T-helper 1 cell treated with Interleukin-12 subunit alpha and Interleukin-12 subunit beta and Interleukin-4 antibody, amounts not matched to agents 30 μg/mL and 1 μg/mL, for 36 hours (primary cell): ENCODE measurements around the gene FHL3.
A peak's percentile ranks its signal among the peaks of the same experiment; 100 is the strongest.
"Not testable (repeated sequence)": the region's sequence is repeated elsewhere in the genome, so short reads cannot be mapped to it uniquely, and the experiment has no call there.

Experiments used
- H3K27ac Mint-ChIP-seq: one replicate; pipeline ENCODE4 v1.8.0; 2021; ENCODE audit warnings: mild to moderate bottlenecking, mixed read lengths
- H3K27me3 Mint-ChIP-seq: one replicate; pipeline ENCODE4 v1.8.0; 2021; ENCODE audit warnings: low read depth, mixed read lengths
- H3K36me3 Mint-ChIP-seq: one replicate; pipeline ENCODE4 v1.8.0; 2021; ENCODE audit warnings: low read depth, mixed read lengths
- H3K4me1 Mint-ChIP-seq: one replicate; pipeline ENCODE4 v1.8.0; 2021; ENCODE audit warnings: low read depth, mixed read lengths
- H3K4me3 Mint-ChIP-seq: one replicate; pipeline ENCODE4 v1.8.0; 2021; ENCODE audit warnings: mild to moderate bottlenecking, moderate library complexity, mixed read lengths
- H3K9me3 Mint-ChIP-seq: one replicate; pipeline ENCODE4 v1.8.0; 2021; ENCODE audit warnings: mixed read lengths

Gene FHL3

DNA sequence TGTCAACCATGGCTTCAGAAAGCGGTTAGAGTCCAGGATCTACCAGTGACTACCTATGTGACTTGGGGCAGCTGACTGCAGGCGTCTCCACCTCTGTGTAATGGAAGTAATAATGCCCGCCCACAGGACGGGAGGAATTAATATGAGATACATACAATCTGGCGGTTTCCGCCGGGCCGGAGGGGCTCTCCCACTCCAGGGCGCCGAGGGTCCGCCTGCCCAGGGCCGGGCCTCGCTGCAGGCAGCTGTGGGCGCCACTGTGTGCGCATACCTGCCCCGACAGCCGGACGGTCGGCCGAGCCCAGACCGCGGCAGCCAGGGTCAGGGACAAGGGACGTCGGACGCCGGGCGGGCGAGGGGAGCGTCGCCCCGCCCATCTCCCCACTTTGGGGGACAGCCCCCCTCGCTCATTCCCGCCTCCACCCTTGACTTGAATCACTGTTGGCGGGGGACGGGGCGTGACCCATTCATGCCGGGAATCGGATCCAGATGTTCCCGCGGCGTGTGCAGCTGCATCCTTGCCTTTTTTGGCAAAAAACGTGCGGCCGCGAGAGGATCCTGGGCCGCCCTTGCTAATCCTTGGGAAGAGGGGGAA is 9.5 kb downstream of the FHL3 start:
- no peaks in the 10 kb centered on the region for H3K27me3 Mint-ChIP-seq
- peak overlapping the region; percentile 62 for H3K27ac Mint-ChIP-seq
- H3K4me3 Mint-ChIP-seq = peak overlapping the region; percentile 79
- peaks cover 13% of the 10 kb centered on the region for H3K36me3 Mint-ChIP-seq
- no peaks in the 10 kb centered on the region for H3K9me3 Mint-ChIP-seq
- H3K4me1 Mint-ChIP-seq = peaks cover 36% of the 10 kb centered on the region

GRCh38 chr1:37994886-37995566 is 10.3 kb downstream of the FHL3 start:
- Mint-ChIP-seq H3K9me3 (no peaks in the 10 kb centered on the region), H3K27me3 (no peaks in the 10 kb centered on the region), H3K36me3 (peaks cover 14% of the 10 kb centered on the region), H3K4me3 (peak overlapping the region; percentile 79), H3K27ac (peak overlapping the region; percentile 71), H3K4me1 (peaks cover 32% of the 10 kb centered on the region)

DNA sequence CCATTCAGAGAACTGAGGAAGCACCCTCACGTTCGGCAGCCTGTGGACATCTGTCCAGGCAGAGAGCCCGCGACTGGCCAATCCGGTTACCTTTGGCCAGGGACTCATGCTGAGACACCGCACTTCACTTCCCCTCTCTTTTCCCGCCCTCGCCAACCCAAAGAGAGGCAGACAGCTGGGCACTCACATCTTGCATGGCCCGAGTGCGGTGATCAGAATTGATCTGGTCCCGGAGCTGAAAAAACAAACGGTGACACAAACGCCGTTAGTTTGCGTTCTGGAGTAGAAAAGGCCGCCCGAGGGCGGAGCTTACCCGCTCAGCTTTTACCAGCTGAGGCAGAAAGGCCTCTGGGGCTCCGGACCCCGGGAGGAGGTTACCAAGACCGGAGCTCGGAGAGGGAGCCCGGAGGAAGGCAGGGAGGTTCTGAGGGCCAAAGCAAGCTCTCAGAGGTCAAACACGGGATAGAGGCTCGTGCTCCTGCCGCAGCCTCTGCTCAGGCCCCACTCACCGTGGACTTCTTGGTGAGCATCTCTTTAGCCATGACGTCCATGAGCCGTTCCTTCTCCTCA is 15.9 kb downstream of the FHL3 start:
- peak overlapping the region; percentile 95 for H3K27ac Mint-ChIP-seq
- H3K9me3 Mint-ChIP-seq = no peaks in the 10 kb centered on the region
- H3K27me3 Mint-ChIP-seq = no peaks in the 10 kb centered on the region
- peaks cover 18% of the 10 kb centered on the region for H3K4me1 Mint-ChIP-seq
- peaks cover 16% of the 10 kb centered on the region for H3K36me3 Mint-ChIP-seq
- peak overlapping the region; percentile 99 for H3K4me3 Mint-ChIP-seq

GRCh38 chr1:37987679-37988078 is 17.6 kb downstream of the FHL3 start:
- peaks cover 20% of the 10 kb centered on the region for H3K36me3 Mint-ChIP-seq
- peaks cover 16% of the 10 kb centered on the region for H3K4me1 Mint-ChIP-seq
- H3K27me3 Mint-ChIP-seq = no peaks in the 10 kb centered on the region
- no peaks in the 10 kb centered on the region for H3K9me3 Mint-ChIP-seq
- H3K4me3 Mint-ChIP-seq = no peak overlapping the region
- no peak overlapping the region for H3K27ac Mint-ChIP-seq

DNA sequence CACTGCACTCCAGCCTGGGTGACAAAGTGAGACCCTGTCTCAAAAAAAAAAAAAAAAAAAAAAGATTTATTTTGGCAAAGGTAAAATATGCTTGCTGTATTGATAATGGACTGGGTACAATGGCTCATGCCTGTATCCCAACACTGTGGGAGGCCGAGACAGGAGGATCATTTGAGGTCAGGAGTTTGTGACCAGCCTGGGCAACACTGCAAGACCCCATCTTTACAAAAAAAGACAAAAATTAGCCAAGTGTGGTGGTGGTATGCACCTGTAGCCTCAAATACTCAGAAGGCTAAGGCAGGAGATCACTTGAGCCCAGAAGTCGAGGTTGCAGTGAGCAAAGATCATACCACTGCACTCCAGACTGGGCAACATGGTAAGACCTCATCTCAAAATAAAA is 21.8 kb downstream of the FHL3 start:
- H3K4me1 Mint-ChIP-seq = peaks cover 11% of the 10 kb centered on the region
- no peaks in the 10 kb centered on the region for H3K9me3 Mint-ChIP-seq
- H3K27me3 Mint-ChIP-seq = no peaks in the 10 kb centered on the region
- H3K4me3 Mint-ChIP-seq = no peak overlapping the region
- H3K36me3 Mint-ChIP-seq = peaks cover 41% of the 10 kb centered on the region
- H3K27ac Mint-ChIP-seq = no peak overlapping the region

- Mint-ChIP-seq H3K27me3 (no peaks in the 10 kb centered on the region), H3K36me3 (peaks cover 60% of the 10 kb centered on the region), H3K4me3 (no peak overlapping the region), H3K9me3 (no peaks in the 10 kb centered on the region), H3K4me1 (peaks cover 2% of the 10 kb centered on the region), H3K27ac (no peak overlapping the region)
Measured at GRCh38 chr1:37978541-37978940, 26.8 kb downstream of the FHL3 start.

DNA sequence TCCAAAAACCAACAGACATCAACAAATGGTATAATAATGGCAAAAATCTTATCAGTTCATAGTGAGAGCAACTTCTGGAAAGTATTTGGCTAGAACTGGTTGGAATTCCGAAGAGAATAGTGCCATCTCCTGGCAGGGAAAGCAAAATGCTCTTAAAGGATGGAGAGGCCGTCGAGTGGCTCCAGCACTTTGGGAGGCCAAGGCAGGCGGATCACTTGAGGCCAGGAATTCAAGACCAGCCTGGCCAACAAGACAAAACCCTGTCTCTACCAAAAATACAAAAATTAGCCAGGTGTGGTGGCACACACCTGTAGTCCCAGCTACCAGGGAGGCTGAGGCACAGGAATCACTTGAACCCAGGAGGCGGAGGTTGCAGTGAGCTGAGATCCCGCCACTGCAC is 30.2 kb downstream of the FHL3 start:
- peaks cover 75% of the 10 kb centered on the region for H3K36me3 Mint-ChIP-seq
- H3K4me1 Mint-ChIP-seq, H3K4me3 Mint-ChIP-seq, H3K27ac Mint-ChIP-seq, H3K27me3 Mint-ChIP-seq, H3K9me3 Mint-ChIP-seq: not testable (repeated sequence)

DNA sequence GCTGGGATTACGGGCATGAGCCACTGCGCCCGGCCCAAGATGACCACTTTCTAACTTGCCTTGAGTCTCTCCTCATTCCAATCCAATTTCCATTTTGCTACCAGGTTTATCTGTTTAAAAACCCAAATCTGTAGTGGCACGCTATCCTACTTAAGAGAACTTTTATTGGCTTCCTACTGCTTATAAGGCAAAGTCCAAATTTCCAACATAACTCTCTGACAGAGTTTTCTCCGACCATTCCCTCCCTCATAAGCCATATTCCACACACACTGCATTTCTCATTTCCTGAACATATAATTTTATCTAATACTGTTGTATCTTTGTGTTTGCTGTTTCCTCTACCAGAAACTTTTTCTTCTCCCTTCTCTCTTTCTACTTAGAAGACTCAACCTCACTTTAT is 30.7 kb downstream of the FHL3 start:
- Mint-ChIP-seq H3K27ac (no peak overlapping the region), H3K4me3 (no peak overlapping the region), H3K4me1 (peaks cover 6% of the 10 kb centered on the region), H3K27me3 (no peaks in the 10 kb centered on the region), H3K9me3 (no peaks in the 10 kb centered on the region), H3K36me3 (peaks cover 75% of the 10 kb centered on the region)

GRCh38 chr1:37973684-37974083 is 31.6 kb downstream of the FHL3 start:
- not testable (repeated sequence) for H3K9me3 Mint-ChIP-seq

DNA sequence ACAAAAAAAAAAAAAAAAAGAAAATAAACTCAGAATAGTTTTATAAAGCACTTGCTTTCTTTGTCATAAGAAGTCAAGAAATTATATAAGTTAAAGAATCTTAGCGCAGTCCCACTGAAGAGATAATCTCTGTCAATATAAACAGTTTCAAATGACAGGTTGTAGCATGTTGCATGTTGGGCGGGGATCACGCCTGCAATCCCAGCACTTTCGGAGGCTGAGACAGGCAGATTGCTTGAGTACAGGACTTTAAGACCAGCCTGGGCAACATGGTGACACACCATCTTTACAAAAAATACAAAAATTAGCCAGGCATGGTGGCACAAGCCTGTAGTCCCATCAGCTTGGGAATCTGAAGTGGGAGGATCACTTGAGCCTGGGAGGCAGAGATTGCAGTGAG is 40.0 kb downstream of the FHL3 start:
- Mint-ChIP-seq H3K9me3 (no peaks in the 10 kb centered on the region), H3K27ac (no peak overlapping the region), H3K27me3 (no peaks in the 10 kb centered on the region), H3K36me3 (peaks cover 34% of the 10 kb centered on the region), H3K4me3 (no peak overlapping the region), H3K4me1 (no peaks in the 10 kb centered on the region)

More at GRCh38 chr1:37973684-37974083, 31.6 kb downstream of the FHL3 start:
- not testable (repeated sequence) for H3K27ac Mint-ChIP-seq, H3K4me3 Mint-ChIP-seq, H3K27me3 Mint-ChIP-seq, H3K4me1 Mint-ChIP-seq
- peaks cover 71% of the 10 kb centered on the region for H3K36me3 Mint-ChIP-seq

GRCh38 chr1:37964106-37964505 is 41.2 kb downstream of the FHL3 start:
- peaks cover 31% of the 10 kb centered on the region for H3K36me3 Mint-ChIP-seq
- H3K27ac Mint-ChIP-seq, H3K4me1 Mint-ChIP-seq: not testable (repeated sequence)

DNA sequence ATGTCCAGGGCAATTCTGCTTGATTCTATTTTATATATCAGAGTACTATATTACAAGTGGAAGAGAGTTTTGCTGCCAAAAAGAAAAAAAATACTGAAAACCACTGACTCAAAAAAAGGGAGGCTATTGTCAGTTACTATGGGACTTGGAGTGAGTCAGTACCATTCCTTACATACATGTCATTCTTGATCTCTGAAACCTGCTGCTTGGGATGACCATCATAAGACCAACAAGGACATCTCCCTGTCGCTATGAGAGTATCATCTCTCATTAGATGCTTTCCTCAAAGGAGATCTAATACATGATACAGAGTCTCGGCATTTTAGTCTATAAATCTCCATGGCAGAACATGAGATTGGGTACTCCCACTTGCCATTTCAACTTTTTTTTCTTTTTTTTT is 46.6 kb downstream of the FHL3 start:
- Mint-ChIP-seq H3K27me3 (no peaks in the 10 kb centered on the region), H3K9me3 (no peaks in the 10 kb centered on the region), H3K4me3 (no peak overlapping the region), H3K4me1 (no peaks in the 10 kb centered on the region), H3K36me3 (peaks cover 15% of the 10 kb centered on the region), H3K27ac (no peak overlapping the region)

More at GRCh38 chr1:37964106-37964505, 41.2 kb downstream of the FHL3 start:
- H3K27me3 Mint-ChIP-seq, H3K4me3 Mint-ChIP-seq, H3K9me3 Mint-ChIP-seq: not testable (repeated sequence)

- Mint-ChIP-seq H3K4me3 (no peak overlapping the region), H3K9me3 (no peaks in the 10 kb centered on the region)
Measured at GRCh38 chr1:37955685-37956084, 49.6 kb downstream of the FHL3 start.

DNA sequence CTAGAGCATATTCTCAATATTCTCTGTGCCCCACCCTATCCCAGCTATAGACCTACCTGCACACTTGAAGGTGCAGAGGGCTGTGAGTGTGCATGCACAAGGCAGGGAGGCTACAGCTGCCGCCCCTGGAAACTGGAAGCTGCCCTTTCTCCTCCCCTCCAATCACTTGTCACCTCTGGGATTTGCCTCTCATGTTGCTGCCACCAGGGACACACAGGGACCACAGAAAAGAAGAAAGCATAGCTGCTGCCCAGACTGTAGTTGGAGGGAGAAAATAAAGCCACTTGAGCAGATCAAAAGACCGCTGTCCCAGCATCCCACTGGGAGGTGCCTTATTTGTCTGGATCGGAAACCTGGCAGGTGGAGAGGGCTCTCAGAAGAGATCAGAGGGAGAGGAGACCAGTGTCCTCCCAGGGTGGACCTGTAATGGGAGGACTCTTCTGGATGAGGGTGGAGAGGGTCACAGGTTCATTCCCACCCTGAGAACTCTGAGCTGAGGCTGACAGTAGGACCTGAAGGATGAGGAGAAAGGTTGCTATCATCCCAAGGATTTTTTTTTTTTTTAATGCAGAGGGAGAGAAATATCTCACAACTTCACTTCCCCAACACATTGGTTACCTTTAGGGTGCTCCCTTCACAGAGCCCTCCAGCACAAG is 50.9 kb downstream of the FHL3 start:
- H3K9me3 Mint-ChIP-seq = no peaks in the 10 kb centered on the region
- peaks cover 6% of the 10 kb centered on the region for H3K36me3 Mint-ChIP-seq
- H3K4me1 Mint-ChIP-seq = no peaks in the 10 kb centered on the region
- no peaks in the 10 kb centered on the region for H3K27me3 Mint-ChIP-seq
- H3K4me3 Mint-ChIP-seq = no peak overlapping the region
- no peak overlapping the region for H3K27ac Mint-ChIP-seq

More at GRCh38 chr1:37955685-37956084, 49.6 kb downstream of the FHL3 start:
- Mint-ChIP-seq H3K36me3 (peaks cover 13% of the 10 kb centered on the region), H3K27ac (no peak overlapping the region), H3K27me3 (no peaks in the 10 kb centered on the region), H3K4me1 (no peaks in the 10 kb centered on the region)

DNA sequence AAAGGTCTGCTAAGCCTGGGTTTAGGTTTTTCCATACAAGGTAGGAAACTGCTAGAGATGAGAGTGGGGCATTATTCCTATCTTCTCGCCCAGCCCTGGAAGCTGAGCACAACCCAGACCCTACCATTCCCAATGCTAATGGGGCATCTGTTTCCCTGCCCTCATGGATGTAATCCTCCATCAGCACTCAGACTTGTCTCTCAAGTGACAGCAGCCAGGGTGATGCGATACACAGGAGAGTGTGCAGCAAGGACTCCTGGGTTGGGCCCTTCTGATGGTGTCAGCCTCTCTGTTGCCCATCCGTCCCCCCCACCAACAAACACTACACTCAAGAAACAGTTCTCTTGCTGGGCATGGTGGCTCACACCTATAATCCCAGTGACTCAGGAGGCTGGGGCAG is 52.6 kb downstream of the FHL3 start:
- no peaks in the 10 kb centered on the region for H3K9me3 Mint-ChIP-seq
- no peaks in the 10 kb centered on the region for H3K27me3 Mint-ChIP-seq
- peaks cover 2% of the 10 kb centered on the region for H3K36me3 Mint-ChIP-seq
- no peak overlapping the region for H3K27ac Mint-ChIP-seq
- no peak overlapping the region for H3K4me3 Mint-ChIP-seq
- H3K4me1 Mint-ChIP-seq = no peaks in the 10 kb centered on the region
